HG03103 (cell line): ENCODE measurements around the gene PIKFYVE.
"Not testable (repeated sequence)": the region's sequence is repeated elsewhere in the genome, so short reads cannot be mapped to it uniquely, and the experiment has no call there.

Source experiments
- ATAC-seq: cut with Tn5 transposase; IDR thresholded peaks from one replicate; pipeline ENCODE4 v1.9.1; 2021; ENCODE audit warnings: low read depth; ENCODE audit not compliant: unreplicated experiment

The PIKFYVE gene

GRCh38 chr2:208265801-208266552, at the start of gene PIKFYVE:
Gene PIKFYVE (plus strand): TSS chr2:208266255. CDS start chr2:208271520, 5,265 bp downstream.
- peak; percentile 74 for ATAC-seq

DNA sequence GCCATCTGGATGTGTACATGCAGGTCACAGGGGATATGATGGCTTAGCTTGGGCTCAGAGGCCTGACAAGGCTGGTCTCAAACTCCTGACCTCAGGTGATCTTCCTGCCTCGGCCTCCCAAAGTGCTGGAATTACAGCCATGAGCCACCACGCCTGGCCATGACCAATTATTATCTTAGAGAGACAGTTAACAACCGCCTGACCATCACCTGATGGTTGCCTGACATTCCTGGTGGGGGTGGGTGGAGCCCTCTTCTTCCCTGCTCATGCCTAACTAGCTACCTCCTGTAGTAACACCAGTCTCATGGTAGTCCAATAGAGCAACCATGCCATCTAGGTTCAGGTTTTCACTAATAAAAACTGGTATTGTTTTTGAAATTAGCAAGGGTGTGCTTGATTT, 44.2 kb upstream of the PIKFYVE start:
- not testable (repeated sequence) for ATAC-seq

GRCh38 chr2:208222351-208222750, 43.7 kb upstream of the PIKFYVE start:
- ATAC-seq: no peak

DNA sequence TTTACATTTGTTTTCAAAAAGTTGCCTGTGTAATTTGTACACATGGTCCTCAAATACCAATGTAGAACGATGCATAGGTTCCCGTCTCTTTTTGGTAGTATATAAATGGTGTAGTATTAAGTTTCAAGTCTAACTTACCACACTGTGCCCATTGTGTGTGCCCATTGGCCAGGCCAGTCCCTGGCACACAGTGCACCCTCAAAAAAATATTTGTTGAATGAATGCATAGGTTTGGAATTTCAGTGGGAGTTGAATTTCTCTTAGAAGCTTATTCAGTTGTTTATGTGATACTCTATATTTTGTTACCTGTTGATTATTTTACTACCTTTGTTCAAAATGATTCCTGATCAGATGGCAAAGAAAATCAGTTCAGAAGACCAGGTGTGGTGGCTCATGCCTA, 41.3 kb upstream of the PIKFYVE start:
- no peak for ATAC-seq

GRCh38 chr2:208227581-208228232, 38.3 kb upstream of the PIKFYVE start:
- ATAC-seq: no peak

DNA sequence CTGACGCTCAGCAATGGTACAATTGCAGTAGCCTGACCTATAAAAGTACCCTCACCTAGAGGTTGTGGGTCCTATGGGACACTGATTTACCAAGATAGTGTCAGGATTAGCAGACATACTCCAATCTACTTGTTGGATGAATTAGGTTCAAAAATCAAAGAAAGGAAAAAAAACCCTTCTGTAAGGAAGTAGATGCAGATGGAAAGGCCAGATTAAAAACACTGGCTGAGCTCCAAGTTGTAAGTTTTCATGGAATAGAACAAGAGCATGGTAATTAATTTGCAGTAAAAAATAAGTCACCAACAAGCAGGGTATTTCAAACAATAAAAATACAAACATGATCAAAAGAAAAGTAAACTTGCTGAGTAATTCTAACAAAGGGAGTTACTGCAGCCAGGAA, 37.6 kb upstream of the PIKFYVE start:
- ATAC-seq: no peak

DNA sequence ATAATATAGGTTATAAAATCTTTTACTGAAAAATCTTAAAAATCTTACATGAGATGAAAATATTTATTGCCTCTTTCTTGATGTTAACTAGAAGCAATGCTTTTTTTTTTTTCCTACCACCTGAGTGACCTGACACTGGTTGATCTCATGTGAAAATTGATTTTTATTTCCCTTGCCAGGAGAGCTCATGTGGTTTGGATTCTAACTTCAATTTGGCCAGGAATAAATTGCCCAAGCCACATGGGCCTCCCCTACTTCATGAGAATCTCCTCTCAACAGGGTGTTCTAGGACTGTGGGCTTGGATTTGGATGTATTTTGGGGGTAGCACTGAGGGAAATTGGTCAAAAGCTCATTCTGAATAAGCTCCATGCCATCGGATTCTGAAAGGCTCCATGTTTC, 31.3 kb upstream of the PIKFYVE start:
- no peak for ATAC-seq

DNA sequence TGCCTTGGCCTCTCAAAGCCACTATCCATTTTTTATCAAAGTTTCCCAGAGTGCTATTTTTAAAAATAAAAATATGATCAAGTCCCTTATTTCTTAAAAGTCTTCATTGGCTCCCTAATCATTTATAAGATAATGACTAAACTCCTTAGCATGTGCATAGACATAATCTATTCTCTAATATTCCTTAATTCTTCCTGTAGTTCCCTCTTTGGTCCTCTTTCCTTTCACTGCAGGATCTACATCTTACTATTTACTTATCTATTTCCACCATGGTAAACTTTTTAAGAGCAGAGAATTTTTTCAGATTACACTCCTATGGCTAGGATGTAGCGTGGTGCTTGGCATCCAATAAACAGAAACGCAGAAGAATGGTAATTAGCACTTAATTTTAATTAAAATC, 30.2 kb upstream of the PIKFYVE start:
- ATAC-seq: no peak

DNA sequence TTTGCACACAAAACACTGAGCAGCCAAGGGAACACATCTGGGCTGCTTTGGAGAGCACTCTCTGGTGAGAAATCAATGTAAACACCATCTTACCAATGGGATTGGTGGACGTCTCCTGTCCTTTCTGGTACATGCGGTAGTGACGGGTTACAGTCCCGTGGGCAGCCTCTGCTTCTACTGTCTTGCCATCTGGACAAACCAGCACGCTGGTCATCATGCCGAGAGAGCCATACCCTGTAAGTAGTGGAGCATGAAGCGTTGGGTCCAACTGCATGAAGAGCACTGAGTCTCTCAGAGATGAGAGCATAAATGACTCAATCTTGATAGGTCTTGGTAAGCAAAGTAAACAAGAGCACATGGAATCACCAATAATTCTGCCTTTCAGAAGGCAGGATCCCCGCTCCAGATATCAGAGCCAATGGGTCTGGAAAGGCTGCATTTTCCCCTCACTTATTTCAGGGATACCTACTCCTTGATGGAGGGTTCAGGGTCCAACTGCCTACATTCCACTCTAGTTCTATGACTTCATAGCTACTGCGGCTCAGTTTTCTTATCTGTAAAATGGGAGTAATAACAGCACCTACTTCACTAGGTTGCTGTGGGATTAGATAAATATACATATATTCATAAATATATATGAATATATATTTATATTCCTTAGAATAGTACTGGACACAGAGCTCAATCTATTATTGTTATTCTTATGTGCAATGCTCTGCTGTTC, 26.1 kb upstream of the PIKFYVE start:
- ATAC-seq: no peak

DNA sequence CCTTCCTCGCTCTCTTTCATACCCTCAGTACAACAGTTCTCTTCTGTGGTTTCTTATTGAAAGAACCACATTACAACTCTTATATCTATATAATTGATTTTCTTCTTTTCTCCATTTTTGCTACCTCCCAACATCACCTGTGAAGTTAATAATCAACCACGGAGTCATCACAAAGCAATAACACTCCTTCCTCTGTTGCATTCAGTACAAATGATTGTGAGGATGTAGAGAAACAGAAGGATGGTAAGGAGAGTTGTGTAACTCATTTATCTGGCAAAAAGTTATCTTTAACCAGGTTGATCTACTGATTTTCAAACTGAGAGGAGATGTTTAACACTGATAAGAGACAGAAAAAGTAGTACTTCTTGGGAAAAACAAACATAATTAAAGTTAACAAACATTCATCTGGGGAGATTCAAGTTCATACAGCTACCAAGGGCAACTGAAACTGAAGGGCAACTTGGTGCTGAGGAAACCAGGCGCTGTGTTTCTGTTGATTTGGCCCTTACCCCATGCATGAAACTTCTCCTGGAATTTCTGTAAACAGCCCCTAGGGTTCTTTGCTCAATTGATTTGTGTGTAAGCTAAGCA, 25.3 kb upstream of the PIKFYVE start:
- no peak for ATAC-seq

- ATAC-seq: no peak
Observed at GRCh38 chr2:208244422-208244821, 21.6 kb upstream of the PIKFYVE start.

- no peak for ATAC-seq
Observed at GRCh38 chr2:208245746-208246145, 20.3 kb upstream of the PIKFYVE start.

- no peak for ATAC-seq
Observed at GRCh38 chr2:208248601-208249000, 17.5 kb upstream of the PIKFYVE start.

- ATAC-seq: no peak
Observed at GRCh38 chr2:208249296-208249695, 16.8 kb upstream of the PIKFYVE start.

- ATAC-seq: no peak
Observed at GRCh38 chr2:208250388-208250787, 15.7 kb upstream of the PIKFYVE start.

DNA sequence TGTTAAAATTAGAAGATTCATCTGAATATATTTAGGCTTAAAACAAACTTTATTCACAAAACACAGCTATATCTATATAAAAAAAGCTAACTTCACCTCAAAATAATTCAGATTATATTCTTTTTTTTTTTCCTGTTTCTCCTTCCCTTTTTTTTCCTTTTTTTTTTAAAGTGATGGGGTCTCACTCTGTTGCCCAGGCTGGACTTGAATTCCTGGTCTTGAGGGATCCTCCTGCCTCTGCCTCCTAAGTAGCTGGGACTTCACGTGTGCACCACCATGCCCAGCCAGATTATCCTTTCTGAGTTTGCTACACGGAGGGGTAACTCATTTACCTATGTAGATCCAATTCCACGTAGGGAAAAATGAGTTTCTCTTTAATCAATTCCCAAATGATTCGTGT, 15.0 kb upstream of the PIKFYVE start:
- ATAC-seq: no peak

DNA sequence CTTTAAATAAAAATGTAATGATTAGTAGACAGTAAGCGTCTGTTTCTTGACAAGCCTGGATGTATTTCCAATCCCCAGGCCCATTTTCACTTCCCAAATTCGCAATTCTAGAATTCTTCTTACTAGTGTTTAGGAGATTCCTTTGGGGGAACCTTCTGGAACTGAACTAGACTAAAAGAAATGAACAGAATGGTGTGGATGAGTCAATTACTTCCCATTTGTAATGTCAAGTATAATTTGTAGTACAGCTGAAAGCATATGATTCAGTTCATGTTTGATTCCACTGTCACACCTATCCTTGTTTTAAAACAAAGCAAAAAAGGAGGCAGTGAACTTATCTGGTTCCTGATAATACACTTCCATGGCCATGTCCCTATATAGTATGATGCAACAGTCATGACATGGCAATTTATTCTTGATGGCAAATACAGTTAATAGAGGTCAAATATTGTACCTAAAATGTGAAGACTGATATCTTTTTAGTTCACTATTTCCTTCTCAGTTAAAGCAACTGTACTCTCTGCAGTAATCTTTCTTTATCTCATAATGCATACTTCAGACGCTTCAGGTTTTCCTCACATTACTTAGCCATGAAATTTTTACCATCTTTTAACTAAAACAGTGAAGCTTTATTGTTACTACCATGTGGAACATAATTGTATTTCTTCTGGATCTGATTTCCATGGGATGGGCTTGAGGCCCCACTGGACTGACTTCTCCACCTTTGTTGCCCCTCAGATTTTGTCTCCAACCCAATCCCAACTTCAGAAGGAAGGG, 13.2 kb upstream of the PIKFYVE start:
- ATAC-seq: no peak

DNA sequence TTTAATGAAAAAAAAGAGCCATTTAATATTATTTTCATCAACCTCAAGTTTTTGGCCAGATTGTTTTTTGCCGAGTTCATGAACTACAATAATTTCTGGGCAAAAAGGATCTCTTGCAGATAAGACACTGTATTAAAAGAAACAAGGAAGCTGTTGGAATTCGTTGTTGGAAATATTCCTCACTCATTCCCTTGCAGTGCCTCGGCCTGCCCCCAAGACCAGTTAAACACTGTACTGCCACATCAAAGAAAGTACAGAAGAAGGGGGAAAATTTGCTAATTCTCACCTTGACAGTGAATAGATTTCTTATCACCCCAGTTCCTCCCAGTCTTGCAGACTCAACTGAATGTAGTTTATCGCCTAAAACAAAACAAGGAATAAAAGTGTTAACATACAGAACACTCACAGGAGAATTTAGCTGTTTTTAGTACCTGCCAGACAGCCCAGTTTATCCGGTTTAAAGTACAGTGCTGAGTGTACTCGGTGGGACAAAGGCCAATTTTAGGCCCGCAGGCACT, 12.4 kb upstream of the PIKFYVE start:
- ATAC-seq: no peak

DNA sequence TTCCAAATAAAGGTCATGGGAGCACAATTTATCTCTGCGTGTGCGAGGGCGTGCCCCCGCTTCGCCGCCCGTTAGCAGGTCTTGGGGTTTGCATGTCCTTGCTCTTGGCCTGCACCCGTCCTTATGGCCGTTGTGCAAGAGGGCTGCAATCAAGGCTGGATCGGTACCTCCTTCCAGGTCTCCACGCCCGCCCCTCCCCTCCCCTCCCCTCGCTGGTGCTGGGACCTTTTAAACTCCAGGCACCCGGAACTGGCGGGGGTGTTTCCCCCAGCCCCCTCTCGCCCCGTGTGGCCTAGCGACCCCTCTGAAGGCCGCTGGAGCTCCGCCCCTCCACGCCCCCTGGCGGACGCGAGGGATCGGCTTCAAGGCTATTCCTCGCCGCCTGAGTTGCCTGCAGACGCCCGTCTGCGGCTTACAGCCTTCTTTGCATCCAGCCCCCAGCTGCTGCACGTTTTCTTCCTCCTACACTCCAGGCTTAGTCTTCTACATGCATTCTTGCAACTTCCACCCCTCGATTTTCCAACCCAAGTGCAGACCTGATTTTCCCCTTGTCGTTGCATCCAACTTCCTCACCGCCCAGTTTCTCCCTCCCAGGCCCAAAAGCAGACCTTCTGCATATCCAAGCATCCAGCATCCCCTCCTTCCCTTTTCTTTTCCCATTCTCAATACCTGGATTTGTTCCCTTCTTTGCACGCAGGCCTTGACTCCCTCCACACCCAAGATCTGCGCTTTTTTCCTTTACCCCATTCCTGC, 11.8 kb upstream of the PIKFYVE start:
- peak; percentile 66 for ATAC-seq
